SK-N-MC (cell line): ENCODE data around the gene RNF32.
A peak's percentile ranks its signal among the peaks of the same experiment; 100 is the strongest.
"Not testable (repeated sequence)": the region's sequence is repeated elsewhere in the genome, so short reads cannot be mapped to it uniquely, and the experiment has no call there.

Experiments
- DNase-seq: peaks from one replicate; pipeline ENCODE4 v3.0.0-alpha.2; 2011; ENCODE audit warnings: low read depth, low spot score
- H3K27ac ChIP-seq: fragments of 200-600 bp; sonication (generic); 2 replicates; pipeline ENCODE4 v1.5.1; 2016; ENCODE audit warnings: mixed run types
- H3K36me3 ChIP-seq: fragments of 200-600 bp; sonication (generic); 2 replicates; pipeline ENCODE4 v1.6.1; 2017; ENCODE audit warnings: antibody characterized with exemption, low read length, mixed read lengths; ENCODE audit not compliant: insufficient read depth
- H3K4me3 ChIP-seq: fragments of 200-600 bp; sonication (generic); 2 replicates; pipeline ENCODE4 v1.5.1; 2016
- H3K9ac ChIP-seq: fragments of 200-600 bp; sonication (generic); 2 replicates; pipeline ENCODE4 v1.8.0; 2017; ENCODE audit warnings: mixed run types, mixed read lengths; ENCODE audit not compliant: insufficient read length
- H3K9me3 ChIP-seq: fragments of 200-600 bp; sonication (generic); 2 replicates; pipeline ENCODE4 v1.6.1; 2017; ENCODE audit warnings: low read depth, mild to moderate bottlenecking, antibody characterized with exemption, low read length, moderate library complexity, mixed read lengths
- EZH2 ChIP-seq: fragments of 200-600 bp; sonication (generic); IDR thresholded peaks from one replicate; pipeline ENCODE4 v1.6.1; 2017; ENCODE audit warnings: antibody characterized with exemption
- FOXP2 ChIP-seq: optimal IDR thresholded peaks from 2 replicates; pipeline ENCODE3; 2011; ENCODE audit warnings: mild to moderate bottlenecking, moderate library complexity; ENCODE audit not compliant: insufficient read depth; ENCODE audit errors: extremely low read length, control extremely low read depth
- POLR2AphosphoS5 ChIP-seq: IDR thresholded peaks from 2 replicates; pipeline ENCODE4 v1.6.1; 2012; ENCODE audit warnings: mild to moderate bottlenecking, low read depth, low read length, borderline replicate concordance

RNF32 gene

GRCh38 chr7:156638443-156639077, 2.0 kb upstream of the RNF32 start:
- Histone ChIP-seq H3K4me3 (no peak overlapping the region), H3K9ac (no peak overlapping the region), H3K9me3 (no peaks in the 10 kb centered on the region), H3K36me3 (no peaks in the 10 kb centered on the region), H3K27ac (no peak overlapping the region)
- DNase-seq = no peak
- TF ChIP-seq FOXP2 (no peak), EZH2 (no peak), POLR2AphosphoS5 (no peak)

DNA sequence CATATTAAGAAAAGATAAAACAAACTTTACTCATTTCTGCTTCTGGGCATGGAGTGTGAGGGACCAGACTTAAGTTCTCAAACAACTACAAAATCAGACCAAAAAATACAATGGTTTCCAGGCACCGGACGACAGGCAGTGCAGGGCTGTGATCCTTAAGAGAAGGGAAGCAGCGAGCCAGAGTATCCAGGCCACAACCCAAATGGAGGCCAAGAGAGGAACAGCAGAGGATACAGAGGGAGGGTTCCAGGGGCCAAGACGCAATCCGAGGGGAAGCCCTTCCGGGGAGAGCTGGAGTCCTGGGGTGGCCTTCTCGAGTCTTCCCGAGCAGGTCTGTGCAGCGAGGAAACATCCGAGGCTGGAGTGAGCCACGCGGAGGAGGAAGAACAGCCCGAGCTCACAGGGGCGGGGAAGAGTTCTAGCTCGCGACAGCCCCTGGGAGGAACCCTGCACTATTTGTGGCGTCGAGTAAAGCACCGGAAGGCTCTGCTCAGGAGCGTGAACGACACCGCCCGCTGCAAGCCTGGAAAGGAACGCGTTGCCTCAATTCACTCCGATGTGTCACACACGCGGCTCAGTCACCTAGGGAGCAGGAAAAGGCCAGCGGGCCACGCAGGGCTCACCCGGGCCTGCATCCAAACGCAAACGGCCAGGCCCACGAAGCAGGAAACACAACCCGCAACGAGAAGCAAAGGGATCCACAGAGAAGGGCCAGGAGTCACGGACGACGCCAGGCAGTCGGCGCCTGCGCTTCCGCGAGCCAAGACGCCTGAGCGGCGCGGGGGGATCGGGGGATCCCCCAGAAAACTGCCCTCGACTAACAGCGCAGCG, 933 bp upstream of the RNF32 start:
- Histone ChIP-seq H3K27ac (peak overlapping the region; percentile 60), H3K9ac (peak overlapping the region; percentile 65), H3K4me3 (peak overlapping the region; percentile 83), H3K36me3 (no peaks in the 10 kb centered on the region), H3K9me3 (no peaks in the 10 kb centered on the region)
- no peak for DNase-seq
- no peak for TF ChIP-seq FOXP2
- no peak for TF ChIP-seq EZH2
- 0 out of 2 replicates have a peak, but pooled peaks have one; percentile 19 for TF ChIP-seq POLR2AphosphoS5

DNA sequence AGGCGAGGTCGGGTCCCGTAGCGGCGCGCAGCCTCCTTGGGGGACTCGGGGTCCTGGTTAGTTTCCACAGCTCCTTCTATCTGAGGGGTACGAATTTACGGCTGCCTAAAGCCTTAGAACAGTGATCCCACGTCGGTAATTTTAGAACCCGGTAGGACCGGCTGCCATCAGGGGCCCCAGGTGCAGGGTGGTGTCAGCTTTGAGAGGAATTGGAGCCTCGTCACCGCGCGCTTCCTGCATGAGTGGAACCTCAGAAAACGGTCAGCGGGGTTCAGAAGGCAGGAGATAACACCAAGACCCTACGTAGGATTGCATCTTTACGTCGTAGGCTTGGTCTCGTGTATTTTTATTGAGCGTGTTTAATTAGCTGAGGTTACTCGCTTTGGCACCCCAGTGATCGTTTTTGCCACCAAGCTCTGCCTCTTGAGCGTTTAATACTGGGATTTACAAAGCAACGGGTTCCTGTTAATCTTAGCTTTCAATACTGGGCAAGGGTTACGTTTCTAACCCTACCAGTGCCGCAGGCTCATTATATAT, 443 bp downstream of the RNF32 start:
- DNase-seq = no peak
- TF ChIP-seq EZH2 (no peak), FOXP2 (no peak), POLR2AphosphoS5 (no peak)
- Histone ChIP-seq H3K4me3 (peak overlapping the region; percentile 83), H3K36me3 (no peaks in the 10 kb centered on the region), H3K9me3 (no peaks in the 10 kb centered on the region), H3K27ac (no peak overlapping the region), H3K9ac (peak overlapping the region; percentile 71)

GRCh38 chr7:156642306-156643045, 1.9 kb downstream of the RNF32 start:
- DNase-seq = no peak
- Histone ChIP-seq H3K9ac (no peak overlapping the region), H3K4me3 (no peak overlapping the region), H3K9me3 (no peaks in the 10 kb centered on the region), H3K27ac (no peak overlapping the region), H3K36me3 (no peaks in the 10 kb centered on the region)
- TF ChIP-seq POLR2AphosphoS5 = no peak

DNA sequence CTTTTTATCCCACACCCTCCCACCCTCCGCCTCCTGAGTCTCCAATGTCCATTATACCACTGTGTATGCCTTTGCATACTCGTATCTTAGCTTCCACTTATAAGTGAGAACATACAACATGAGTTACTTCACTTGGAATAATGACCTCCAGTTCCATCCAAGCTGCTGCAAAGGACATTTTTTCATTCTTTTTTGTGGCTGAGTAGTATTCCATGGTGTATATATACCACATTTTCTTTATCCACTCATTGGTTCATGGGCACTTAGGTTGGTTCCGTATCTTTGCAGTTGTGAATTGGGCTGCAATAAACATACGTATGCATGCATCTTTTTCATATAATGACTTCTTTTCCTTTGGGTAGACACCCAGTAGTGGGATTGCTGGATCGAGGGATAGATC, 6.8 kb downstream of the RNF32 start:
- H3K36me3 ChIP-seq, H3K9me3 ChIP-seq, H3K9ac ChIP-seq, H3K4me3 ChIP-seq, H3K27ac ChIP-seq, DNase-seq: not testable (repeated sequence)

DNA sequence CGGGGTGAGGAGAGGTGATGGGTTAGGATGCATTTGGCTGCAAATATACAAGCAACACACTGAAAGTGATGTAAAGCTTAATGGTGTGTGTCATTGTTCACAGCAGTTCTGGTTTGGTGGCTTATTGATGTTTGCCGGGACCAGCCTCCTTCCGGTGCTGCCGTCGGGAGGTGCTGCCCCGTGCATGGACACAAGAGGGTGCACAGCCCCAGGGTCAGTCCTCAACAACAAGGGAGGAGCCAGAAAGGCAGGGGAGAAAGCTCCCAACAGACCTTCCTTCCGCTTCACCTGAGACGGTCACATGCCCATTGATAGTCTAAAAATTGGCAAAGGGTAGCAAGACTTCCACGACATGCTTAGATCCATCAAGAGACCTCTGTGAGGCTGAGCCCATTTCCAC, 9.5 kb downstream of the RNF32 start:
- Histone ChIP-seq H3K27ac (no peak overlapping the region), H3K9ac (no peak overlapping the region), H3K4me3 (no peak overlapping the region), H3K36me3 (no peaks in the 10 kb centered on the region), H3K9me3 (no peaks in the 10 kb centered on the region)
- DNase-seq = no peak
- no peak for TF ChIP-seq EZH2
- TF ChIP-seq FOXP2 = no peak
- TF ChIP-seq POLR2AphosphoS5 = no peak

- no peak overlapping the region for H3K9ac ChIP-seq
- DNase-seq = no peak
- no peaks in the 10 kb centered on the region for H3K36me3 ChIP-seq
- no peak overlapping the region for H3K27ac ChIP-seq
- H3K4me3 ChIP-seq = no peak overlapping the region
- H3K9me3 ChIP-seq = no peaks in the 10 kb centered on the region
- TF ChIP-seq FOXP2 = no peak
- no peak for TF ChIP-seq EZH2
- no peak for TF ChIP-seq POLR2AphosphoS5
Observed at GRCh38 chr7:156651474-156651873, 10.9 kb downstream of the RNF32 start.

DNA sequence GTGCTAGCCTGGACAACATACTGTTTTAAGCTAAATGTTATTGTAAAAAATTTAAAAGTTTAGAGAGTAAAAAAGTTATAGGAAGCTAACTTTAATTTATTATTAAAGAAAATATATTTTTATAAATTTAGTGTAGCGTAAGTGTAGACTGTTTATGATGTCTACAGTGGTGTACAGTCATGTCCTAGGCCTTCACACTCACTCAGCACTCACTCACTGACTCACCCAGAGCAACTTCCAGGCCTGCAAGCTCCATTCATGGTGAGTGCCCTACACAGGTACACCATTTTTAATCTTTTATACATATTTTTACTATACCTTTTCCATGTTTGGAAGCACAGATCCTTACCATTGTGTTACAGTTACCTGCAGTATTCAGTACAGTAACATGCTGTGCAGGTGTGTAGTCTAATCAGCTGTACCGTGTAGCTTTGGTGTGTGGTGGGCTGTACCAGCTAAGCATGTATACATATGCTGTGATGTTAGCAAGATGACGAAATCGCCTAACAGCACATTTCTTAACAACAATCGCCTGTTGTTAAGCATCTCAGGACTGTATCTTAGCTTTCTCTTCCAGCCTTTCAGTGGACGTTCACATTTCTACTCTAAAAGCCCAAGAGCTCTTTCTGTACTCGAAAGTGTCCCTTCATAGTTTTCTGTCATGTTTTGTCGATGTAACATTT, 12.5 kb downstream of the RNF32 start:
- DNase-seq = no peak
- Histone ChIP-seq H3K9me3 (no peaks in the 10 kb centered on the region), H3K27ac (no peak overlapping the region), H3K4me3 (no peak overlapping the region), H3K36me3 (no peaks in the 10 kb centered on the region), H3K9ac (no peak overlapping the region)
- TF ChIP-seq EZH2 (no peak), POLR2AphosphoS5 (no peak), FOXP2 (no peak)
